HG03457 (cell line): ENCODE measurements around the gene LRRC28.
A peak's percentile ranks its signal among the peaks of the same experiment; 100 is the strongest.

Source experiments
- ATAC-seq: cut with Tn5 transposase; IDR thresholded peaks from one replicate; pipeline ENCODE4 v1.9.1; 2021; ENCODE audit warnings: moderate number of reproducible peaks; ENCODE audit not compliant: unreplicated experiment

LRRC28 gene

DNA sequence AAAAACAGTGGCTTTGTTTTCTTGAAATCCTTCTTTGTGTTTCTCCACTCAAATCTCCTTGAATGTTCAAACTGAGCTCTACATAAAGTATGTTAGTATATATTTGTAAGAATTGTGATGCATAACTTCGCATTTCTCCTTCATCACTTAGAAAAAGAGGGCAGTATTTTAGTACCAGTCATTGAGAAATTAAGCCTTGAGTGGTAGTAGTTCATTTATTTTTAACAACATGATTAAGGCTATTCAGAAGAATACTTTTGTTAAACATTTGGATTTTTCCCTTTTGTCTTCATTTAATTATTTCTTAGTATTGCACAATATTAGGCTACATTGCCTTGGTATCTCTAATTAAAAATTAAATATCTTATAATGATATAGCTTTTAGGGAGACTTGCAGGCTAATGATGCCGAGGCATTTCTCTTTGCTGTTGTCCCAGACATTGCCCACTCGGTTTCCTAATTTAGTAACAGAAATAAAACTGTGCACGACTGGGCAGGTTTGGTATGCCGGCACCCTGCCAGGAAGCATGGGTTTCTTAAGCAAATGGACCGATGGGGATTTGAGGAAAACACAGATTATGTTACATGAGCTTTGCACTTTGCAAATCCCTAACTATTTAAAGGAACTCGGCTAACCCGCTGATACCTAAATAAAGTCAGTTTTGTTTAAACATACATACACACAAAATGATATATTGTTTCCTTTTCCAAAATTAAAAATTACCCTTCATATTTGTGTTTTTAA, 54.7 kb downstream of the LRRC28 start:
- ATAC-seq, result no peak

DNA sequence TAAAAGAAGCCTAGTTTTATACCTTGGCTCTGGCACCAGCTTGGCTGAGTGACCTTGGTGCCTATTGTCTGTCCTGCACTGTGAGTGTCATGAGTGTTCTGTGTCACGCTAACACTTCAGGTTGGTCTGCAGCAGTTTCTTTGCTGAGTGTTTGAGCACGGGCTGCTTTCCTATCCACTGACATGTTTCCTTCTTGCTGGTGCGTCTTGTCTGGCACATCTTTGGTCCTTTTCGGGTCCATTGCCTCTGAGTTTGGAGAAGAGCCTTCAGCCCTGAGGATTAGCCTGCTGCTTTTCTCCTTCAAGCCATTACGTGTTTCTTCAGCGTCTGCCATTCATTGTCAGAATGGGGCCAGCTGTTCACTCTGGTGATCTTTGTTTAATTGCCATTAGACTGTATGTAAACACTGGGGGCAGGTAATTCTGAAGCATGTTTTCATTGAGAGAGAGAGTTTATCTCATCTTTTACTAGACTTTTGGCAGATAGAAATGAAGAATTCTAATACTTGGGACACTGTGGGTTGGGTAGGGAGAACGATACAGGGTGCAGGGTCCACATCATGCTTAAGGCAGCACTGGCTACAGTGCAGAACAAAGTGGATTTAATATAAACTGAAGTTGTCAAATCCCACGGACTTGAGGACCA, 55.5 kb downstream of the LRRC28 start:
- ATAC-seq, result no peak

- ATAC-seq, result no peak
These were observed 56.5 kb downstream of the LRRC28 start for GRCh38 chr15:99307735-99308134.

DNA sequence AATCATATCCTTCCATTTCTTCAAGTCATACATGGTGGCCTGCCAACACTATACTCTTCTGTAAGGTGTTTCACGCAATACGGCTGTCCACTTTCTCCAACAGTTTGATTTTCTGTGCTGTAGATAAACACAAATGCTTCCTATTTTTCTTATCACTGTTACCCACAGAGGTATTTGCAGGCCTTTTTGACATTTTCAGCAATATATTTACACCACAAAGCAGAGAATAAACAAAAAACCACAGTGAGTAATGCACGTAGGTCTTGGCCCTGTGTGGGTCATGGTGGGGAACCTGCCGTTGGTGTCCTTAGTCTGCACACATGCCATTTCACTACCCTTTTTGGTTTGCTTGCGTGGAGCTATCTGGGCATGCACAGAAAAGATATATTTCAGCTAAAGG, 59.5 kb downstream of the LRRC28 start:
- ATAC-seq, result no peak

- no peak for ATAC-seq
These were observed 60.9 kb downstream of the LRRC28 start for GRCh38 chr15:99312228-99312627.

- no peak for ATAC-seq
These were observed 61.5 kb downstream of the LRRC28 start for GRCh38 chr15:99312794-99313193.

- ATAC-seq, result no peak
These were observed 64.4 kb downstream of the LRRC28 start for GRCh38 chr15:99315636-99316035.

- ATAC-seq, result no peak
These were observed 69.3 kb downstream of the LRRC28 start for GRCh38 chr15:99320374-99321215.

GRCh38 chr15:99321468-99321867, 70.2 kb downstream of the LRRC28 start:
- ATAC-seq, result no peak

- ATAC-seq, result no peak
These were observed 71.5 kb downstream of the LRRC28 start for GRCh38 chr15:99322643-99323405.

DNA sequence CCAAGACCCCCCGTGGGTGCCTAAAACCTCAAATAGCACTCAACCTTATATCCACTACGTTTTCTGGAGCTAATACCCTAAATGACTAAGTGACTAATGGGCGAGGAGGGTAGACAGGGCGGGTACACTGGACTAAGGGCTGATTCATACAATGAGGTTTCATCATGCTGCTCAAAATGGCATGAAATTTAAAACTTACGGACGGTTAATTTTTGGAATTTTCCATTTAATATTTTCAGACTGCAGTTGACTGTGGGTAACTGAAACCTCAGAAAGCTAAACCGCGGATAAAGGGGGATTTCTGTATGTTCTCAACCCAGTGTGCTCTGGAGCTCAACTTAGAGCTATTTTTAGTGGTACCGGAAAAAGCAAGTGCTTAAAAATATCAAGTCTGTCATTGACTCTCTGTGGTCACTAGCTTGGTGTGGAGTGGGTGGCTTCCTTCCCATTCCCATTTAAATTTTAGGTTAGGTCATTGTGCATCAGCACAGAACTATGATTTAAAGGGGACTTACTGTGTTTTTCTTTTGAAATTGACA, 72.9 kb downstream of the LRRC28 start:
- peak; percentile 63 for ATAC-seq

DNA sequence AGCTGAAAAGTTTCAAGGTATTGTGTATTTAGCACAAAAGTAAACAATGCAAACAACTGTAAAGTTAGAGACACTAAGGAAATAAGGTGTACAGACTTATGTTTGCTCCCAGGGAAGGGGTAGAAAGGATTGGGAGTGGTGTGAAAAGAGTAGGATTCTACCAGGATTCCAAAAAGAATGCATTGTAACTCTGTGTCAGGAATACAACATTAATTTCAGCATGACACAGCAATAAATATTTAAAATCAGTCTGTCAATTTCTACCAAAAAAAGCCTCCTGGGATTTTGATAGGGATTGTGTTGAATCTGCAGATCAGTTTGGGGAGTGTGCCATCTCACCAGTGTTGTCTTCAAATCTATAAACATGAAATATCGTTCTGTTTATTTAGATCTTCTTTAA, 73.4 kb downstream of the LRRC28 start:
- ATAC-seq, result no peak

DNA sequence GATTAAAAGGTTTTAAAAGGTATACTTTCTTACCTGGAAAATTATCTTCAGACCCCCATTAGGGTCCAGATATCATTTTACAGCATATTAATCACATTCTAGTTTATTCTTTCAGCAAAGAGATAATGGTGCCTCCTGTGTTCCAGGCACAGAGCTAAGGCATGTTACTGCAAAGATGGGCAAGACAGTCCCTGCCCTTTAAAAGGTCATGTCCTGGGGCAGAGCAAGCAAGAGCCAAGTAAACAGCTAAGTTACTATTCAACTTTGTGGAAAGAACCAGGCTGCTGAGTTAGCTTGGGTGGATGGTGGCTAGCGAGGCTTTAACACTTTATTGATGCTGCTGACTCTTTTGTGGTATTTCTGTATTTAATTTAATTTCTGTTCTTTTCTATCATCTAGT, 75.0 kb downstream of the LRRC28 start:
- ATAC-seq, result no peak

- ATAC-seq, result no peak
These were observed 77.1 kb downstream of the LRRC28 start for GRCh38 chr15:99328106-99329072.

DNA sequence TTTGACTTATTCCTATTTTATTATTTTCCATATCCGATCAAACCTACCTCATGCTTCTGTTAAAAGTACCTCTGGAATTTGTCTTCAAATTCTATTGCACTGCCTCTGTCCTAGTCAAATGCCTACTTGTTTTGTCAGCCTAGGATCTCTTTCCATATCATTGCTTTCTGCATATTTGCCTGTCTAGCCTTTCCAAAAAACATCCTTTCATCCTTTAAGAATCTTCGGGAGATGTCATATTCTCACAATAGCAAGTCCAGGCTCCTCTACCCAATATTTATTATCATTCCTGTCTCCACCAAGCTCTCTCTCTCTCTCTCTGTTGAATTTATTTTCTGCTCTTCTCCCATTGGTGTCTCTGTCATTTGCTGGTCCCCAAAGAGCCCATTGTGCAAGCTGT, 80.1 kb downstream of the LRRC28 start:
- ATAC-seq, result no peak

GRCh38 chr15:99333413-99333812, 82.1 kb downstream of the LRRC28 start:
- no peak for ATAC-seq

DNA sequence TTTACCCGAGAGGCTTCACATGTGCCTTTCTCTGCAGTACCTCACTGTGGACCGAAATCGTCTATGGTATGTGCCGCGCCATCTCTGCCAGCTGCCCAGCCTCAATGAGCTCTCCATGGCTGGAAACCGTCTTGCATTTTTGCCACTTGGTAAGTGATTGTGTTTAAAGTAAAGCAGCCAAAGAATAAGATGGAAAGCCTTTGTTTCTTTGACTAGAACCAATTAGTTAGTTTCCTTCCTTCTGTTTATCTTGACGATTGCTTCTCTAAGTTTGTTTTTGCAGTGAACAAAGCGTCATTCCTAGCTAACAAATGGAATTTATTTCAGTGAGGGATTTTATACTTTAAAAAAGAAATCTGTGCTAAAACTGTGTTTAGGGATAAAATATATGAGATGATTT, 82.7 kb downstream of the LRRC28 start:
- ATAC-seq, result no peak

- ATAC-seq, result no peak
These were observed 84.2 kb downstream of the LRRC28 start for GRCh38 chr15:99335508-99335907.

- ATAC-seq, result no peak
These were observed 85.5 kb downstream of the LRRC28 start for GRCh38 chr15:99336794-99337193.

- no peak for ATAC-seq
These were observed 89.1 kb downstream of the LRRC28 start for GRCh38 chr15:99340347-99340746.
